MCF 10A (cell line): ENCODE results near the gene BCHE. TPM values are rescaled to one million over a fixed set of nuclear protein-coding genes. Genes with fewer than 3 reads are reported as not detected.

Experiments used
- BruUV-seq: library from RNA; stranded (reverse); fragments of 400-500 nt; replicated peaks from 2 replicates; lab custom pipeline; 2021; lab: Mats Ljungman, UMichigan
- CTCF ChIA-PET: fragments of 300-600 bp; sonication (Branson Sonifier 250); formaldehyde crosslinking; extraction: SDS; loops from one replicate; lab custom pipeline; 2021; ENCODE audit warnings: antibody characterized with exemption, inconsistent platforms; lab: Yijun Ruan, JAX
- POLR2A ChIA-PET: fragments of 300-600, 350-650 bp; sonication (Branson Sonifier 250); formaldehyde crosslinking; extraction: SDS; loops from one replicate; lab custom pipeline; 2020; ENCODE audit warnings: antibody characterized with exemption, inconsistent platforms; lab: Yijun Ruan, JAX
- DNase-seq: peaks from one replicate; pipeline ENCODE4 v3.0.0-alpha.2; 2018; ENCODE audit not compliant: unreplicated experiment
- H3K27ac Mint-ChIP-seq: one replicate; pipeline ENCODE4 v1.8.0; 2022; ENCODE audit warnings: mild to moderate bottlenecking, low read depth, mixed read lengths; ENCODE audit not compliant: unreplicated experiment
- H3K27me3 Mint-ChIP-seq: one replicate; pipeline ENCODE4 v1.8.0; 2022; ENCODE audit warnings: mixed read lengths; ENCODE audit not compliant: insufficient read depth, unreplicated experiment
- H3K36me3 Mint-ChIP-seq: one replicate; pipeline ENCODE4 v1.8.0; 2022; ENCODE audit warnings: mild to moderate bottlenecking, moderate library complexity, mixed read lengths; ENCODE audit not compliant: insufficient read depth, unreplicated experiment
- H3K4me1 Mint-ChIP-seq: one replicate; pipeline ENCODE4 v1.8.0; 2022; ENCODE audit warnings: mixed read lengths; ENCODE audit not compliant: insufficient read depth, unreplicated experiment
- H3K4me3 Mint-ChIP-seq: one replicate; pipeline ENCODE4 v1.8.0; 2022; ENCODE audit warnings: mild to moderate bottlenecking, moderate library complexity, mixed read lengths; ENCODE audit not compliant: unreplicated experiment
- H3K9me3 Mint-ChIP-seq: one replicate; pipeline ENCODE4 v1.8.0; 2022; ENCODE audit warnings: mixed read lengths; ENCODE audit not compliant: unreplicated experiment
- CTCF ChIP-seq: fragments of 200-600 bp; IDR thresholded peaks from one replicate; pipeline ENCODE4 v1.8.0; 2022; ENCODE audit warnings: antibody characterized with exemption, mild to moderate bottlenecking; ENCODE audit not compliant: unreplicated experiment
- intact Hi-C: fragments of 100-400 bp; cut with micrococcal nuclease; formaldehyde crosslinking; loops from 2 replicates; pipeline ENCODE4 v1.14.1; 2022
- total RNA-seq: library from RNA; stranded (reverse); gene quantifications from 2 replicates; pipeline ENCODE4 v1.2.3, GENCODE V29; 2022

Gene BCHE
- total RNA-seq, 1 experiment from 2014 or later: not detected

- no peaks in the 10 kb centered on the region for H3K9me3 Mint-ChIP-seq
- no peaks in the 10 kb centered on the region for H3K4me1 Mint-ChIP-seq
- TF ChIP-seq CTCF: no peak
- H3K4me3 Mint-ChIP-seq: no peak overlapping the region
- H3K36me3 Mint-ChIP-seq: no peaks in the 10 kb centered on the region
- no TSS peak for BruUV-seq
- ChIA-PET CTCF (interaction anchor here (0.6 to 1.8 kb wide), 5 partner anchors 19 to 804 kb away, joined by 3 to 4 read pairs (median 4); no protein-coding TSS in a partner anchor), POLR2A (interaction anchor here (0.8 to 0.9 kb wide), 2 partner anchors 40 to 51 kb away, joined by 3 to 4 read pairs; no protein-coding TSS in a partner anchor)
- DNase-seq: peak; percentile 22
- intact Hi-C loops: no loop called here
- no peaks in the 10 kb centered on the region for H3K27me3 Mint-ChIP-seq
- H3K27ac Mint-ChIP-seq: no peak overlapping the region
Observed at GRCh38 chr3:165805946-165806561, 31.2 kb downstream of the BCHE start.

GRCh38 chr3:165803471-165803870, 33.8 kb downstream of the BCHE start:
- ChIA-PET POLR2A (interaction anchor here (0.6 to 0.7 kb wide), 3 partner anchors 234 to 632 kb away, joined by 3 read pairs; no protein-coding TSS in a partner anchor), CTCF (interaction anchor here (1.1 kb wide), 1 partner anchor 12 kb away, joined by 4 read pairs; no protein-coding TSS in a partner anchor)
- no peaks in the 10 kb centered on the region for H3K4me1 Mint-ChIP-seq
- no peak for DNase-seq
- H3K27ac Mint-ChIP-seq: no peak overlapping the region
- H3K27me3 Mint-ChIP-seq: no peaks in the 10 kb centered on the region
- H3K4me3 Mint-ChIP-seq: no peak overlapping the region
- BruUV-seq: no TSS peak
- no peak for TF ChIP-seq CTCF
- H3K36me3 Mint-ChIP-seq: no peaks in the 10 kb centered on the region
- intact Hi-C loops: no loop called here
- no peaks in the 10 kb centered on the region for H3K9me3 Mint-ChIP-seq

- TF ChIP-seq CTCF: no peak
- POLR2A ChIA-PET: interaction anchor here (1.7 kb wide), 1 partner anchor 8 kb away, joined by 3 read pairs; no protein-coding TSS in a partner anchor
- no peak overlapping the region for H3K27ac Mint-ChIP-seq
- H3K27me3 Mint-ChIP-seq: no peaks in the 10 kb centered on the region
- H3K4me1 Mint-ChIP-seq: no peaks in the 10 kb centered on the region
- no peaks in the 10 kb centered on the region for H3K36me3 Mint-ChIP-seq
- no TSS peak for BruUV-seq
- no peak overlapping the region for H3K4me3 Mint-ChIP-seq
- no peaks in the 10 kb centered on the region for H3K9me3 Mint-ChIP-seq
- peak; percentile 8 for DNase-seq
- CTCF ChIA-PET: interaction anchor here (0.7 kb wide), 1 partner anchor 127 kb away, joined by 3 read pairs; no protein-coding TSS in a partner anchor
- intact Hi-C loops: no loop called here
Observed at GRCh38 chr3:165800970-165801369, 36.3 kb downstream of the BCHE start.

GRCh38 chr3:165799026-165799425, 38.2 kb downstream of the BCHE start:
- DNase-seq: no peak
- no peaks in the 10 kb centered on the region for H3K9me3 Mint-ChIP-seq
- CTCF ChIA-PET: no interaction called here
- no peak overlapping the region for H3K27ac Mint-ChIP-seq
- POLR2A ChIA-PET: no interaction called here
- no peaks in the 10 kb centered on the region for H3K4me1 Mint-ChIP-seq
- intact Hi-C loops: no loop called here
- TF ChIP-seq CTCF: no peak
- no TSS peak for BruUV-seq
- no peaks in the 10 kb centered on the region for H3K27me3 Mint-ChIP-seq
- H3K4me3 Mint-ChIP-seq: no peak overlapping the region
- H3K36me3 Mint-ChIP-seq: no peaks in the 10 kb centered on the region
